HG03571 (cell line): Measurements from ENCODE around the gene CTF1.

Experiments
- ATAC-seq: cut with Tn5 transposase; IDR thresholded peaks from one replicate; pipeline ENCODE4 v1.9.1; 2021; ENCODE audit not compliant: unreplicated experiment

Gene CTF1

DNA sequence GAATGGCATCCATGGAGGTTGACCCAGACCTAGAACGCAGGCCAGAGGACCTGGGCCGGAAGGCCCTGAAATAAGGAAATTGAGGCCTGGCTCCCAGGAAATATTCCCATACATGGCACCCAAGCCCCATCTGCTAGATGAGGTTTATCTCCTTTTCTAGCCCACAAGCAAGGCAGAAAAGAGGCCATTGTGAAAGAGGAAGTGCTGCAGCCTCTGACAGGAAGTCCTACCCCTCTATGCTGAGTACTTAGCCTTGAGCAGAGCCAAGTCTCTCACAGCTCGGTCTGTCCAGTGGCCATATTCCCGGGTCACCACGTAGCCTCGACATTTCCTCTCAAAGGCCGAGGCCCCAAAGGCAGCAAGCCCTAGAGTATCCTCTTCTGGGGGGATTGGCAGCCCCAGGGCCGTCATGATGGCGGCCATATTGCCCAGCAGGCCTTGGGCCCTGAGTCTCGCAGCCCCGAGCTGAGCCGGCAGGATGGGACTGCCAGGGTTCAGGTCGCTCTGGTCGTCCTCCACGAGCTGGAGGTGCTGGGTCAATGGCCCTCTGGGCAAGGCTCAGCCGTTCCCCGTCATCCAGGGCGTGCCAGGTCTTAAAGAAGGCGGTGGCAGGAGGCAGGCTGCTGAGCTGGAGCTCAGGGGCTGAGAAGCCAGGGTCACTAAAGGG lies 7.8 kb downstream of the CTF1 start:
- ATAC-seq = no peak

DNA sequence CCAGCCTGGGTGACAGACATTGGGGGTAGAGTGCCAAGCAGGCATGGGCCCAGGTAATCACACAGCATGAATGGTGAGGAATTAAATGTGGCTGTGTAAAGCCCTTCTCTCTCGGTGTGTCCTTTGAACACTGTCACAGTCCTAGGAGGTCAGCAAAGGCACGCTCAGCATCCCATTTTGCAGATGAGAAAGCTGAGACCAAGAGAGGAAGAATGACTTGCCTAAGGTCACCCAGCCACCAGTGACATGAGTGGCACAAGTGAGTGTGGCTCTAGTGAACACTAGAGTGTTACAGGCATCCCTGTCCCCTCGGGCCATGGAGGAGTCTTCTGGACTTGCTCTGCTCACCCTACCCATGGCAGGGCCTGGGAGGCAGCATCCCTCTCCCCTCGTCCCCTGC lies 10.7 kb downstream of the CTF1 start:
- ATAC-seq = no peak

DNA sequence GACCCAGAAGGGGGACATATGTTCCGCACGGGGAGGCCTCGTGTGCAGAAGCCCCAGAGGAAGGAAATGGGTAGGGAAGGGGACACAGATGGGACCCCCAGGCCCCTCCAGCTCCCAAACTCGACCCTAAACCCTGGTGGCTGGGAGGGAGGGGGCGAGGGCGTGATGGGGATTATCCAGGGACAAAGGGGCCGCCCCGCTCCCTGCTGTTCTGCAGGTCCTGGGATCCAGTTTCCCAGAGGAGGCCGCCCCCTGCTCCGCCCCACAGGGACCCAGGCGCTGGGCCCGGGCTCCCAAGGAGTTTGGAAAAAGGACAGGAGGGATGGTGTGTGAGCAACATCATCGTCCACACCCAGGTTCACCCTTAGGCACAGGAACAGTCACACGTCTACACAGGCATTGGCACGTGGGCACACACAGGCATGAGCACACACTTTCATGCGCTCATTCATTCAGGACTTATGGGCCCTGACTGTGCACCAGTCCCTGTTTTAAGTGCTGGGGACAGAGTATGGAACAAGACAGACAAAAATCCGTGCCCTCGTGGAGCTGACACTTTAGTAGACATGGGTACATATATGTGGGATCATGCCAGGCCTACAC lies 14.1 kb downstream of the CTF1 start:
- ATAC-seq = no peak

DNA sequence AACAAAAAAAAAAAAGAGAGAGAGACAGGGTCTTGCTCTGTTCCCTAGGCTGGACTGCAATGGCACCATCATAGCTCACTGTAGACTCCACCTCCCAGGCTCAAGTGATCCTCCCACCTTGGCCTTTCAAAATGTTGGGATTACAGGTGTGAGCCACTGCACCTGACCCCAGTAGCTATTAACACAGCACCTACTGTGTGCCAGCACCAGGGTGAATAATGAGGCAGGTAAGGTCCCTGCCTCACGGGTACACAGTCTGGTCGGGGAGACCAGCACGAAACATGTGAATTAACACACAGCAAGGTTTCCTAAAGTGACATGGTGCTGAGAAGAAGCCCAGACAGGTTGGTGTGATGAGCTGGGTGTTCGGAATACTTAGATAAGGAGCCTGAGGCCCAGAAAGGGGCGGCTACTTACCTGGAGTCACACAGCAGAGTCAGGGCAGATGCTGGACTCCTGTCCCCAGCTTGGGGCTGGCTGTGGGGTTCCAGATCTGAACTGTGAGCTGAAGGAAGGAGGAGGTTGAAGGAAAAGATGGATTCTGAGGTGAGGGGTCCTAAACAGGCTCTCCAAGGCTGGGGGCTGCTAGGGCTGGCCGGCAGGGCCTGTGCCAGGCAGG lies 16.5 kb downstream of the CTF1 start:
- no peak for ATAC-seq

DNA sequence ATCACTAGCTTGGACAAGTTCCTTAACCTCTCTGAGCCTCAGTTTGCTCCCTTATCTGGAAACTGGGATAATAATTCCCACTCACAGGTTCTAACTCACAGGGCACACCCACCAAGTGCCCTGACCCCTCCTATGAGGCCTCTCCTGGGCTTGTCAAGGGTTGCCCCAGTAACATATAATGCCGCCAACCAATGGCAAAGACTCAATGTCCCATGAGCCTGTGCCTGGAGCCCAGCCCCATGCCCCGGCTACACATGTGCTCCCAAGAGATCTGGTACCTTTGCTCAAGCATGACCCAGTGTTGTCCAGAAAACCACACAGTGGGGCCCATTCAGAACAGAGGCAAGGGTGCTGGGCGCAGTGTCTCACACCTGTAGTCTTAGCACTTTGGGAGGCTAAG lies 18.4 kb downstream of the CTF1 start:
- no peak for ATAC-seq

DNA sequence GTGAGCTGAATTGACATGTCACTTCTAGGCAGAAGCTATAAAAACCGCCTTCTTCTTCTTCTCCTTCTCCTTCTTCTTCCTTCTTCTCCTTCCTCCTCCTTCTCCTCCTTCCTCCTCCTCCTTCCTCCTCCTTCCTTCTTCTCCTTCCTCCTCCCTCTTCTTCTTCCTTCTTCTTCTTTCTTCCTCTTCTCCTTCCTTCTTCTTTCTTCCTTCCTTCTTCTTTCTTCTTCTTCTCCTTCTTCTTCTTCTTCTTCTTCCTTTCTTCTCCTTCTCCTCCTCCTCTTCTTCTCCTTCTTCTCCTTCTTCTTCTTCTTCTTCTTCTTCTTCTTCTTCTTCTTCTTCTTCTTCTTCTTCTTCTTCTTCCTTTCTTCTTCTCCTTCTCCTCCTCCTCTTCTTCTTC lies 22.2 kb downstream of the CTF1 start:
- no peak for ATAC-seq

DNA sequence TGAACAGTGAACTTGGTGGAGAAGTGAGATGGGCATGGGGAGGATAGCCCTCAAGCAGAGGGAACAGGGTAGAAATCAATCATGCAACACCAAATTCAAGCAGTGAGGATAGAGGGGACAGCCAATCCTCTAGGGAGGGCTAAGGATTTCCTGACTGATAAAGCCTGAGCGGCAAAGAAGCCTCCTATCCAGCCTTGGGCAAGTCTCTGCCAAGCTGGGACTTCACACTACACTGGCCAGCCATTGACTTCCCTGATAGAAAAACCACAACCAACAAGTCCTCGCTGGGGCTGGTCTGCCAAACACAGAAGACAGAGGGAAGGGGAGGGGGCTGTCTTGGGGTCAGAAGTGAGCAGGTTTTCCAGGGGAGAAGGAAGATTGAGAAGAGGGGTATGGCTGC lies 24.5 kb downstream of the CTF1 start:
- no peak for ATAC-seq

DNA sequence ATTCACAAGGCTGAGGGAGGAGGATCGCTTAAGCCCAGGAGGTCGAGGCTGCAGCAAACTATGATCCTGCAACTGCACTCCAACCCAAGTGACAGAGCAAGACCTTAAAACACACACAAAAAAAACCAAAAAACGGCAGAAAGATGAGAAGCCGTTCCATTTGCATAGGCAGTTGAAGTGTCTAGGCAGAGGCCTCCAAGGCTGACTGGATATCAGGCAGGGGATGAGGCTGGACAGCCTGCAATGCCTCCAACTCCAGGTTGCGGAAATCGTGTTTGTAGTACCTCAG lies 25.0 kb downstream of the CTF1 start:
- ATAC-seq = no peak

DNA sequence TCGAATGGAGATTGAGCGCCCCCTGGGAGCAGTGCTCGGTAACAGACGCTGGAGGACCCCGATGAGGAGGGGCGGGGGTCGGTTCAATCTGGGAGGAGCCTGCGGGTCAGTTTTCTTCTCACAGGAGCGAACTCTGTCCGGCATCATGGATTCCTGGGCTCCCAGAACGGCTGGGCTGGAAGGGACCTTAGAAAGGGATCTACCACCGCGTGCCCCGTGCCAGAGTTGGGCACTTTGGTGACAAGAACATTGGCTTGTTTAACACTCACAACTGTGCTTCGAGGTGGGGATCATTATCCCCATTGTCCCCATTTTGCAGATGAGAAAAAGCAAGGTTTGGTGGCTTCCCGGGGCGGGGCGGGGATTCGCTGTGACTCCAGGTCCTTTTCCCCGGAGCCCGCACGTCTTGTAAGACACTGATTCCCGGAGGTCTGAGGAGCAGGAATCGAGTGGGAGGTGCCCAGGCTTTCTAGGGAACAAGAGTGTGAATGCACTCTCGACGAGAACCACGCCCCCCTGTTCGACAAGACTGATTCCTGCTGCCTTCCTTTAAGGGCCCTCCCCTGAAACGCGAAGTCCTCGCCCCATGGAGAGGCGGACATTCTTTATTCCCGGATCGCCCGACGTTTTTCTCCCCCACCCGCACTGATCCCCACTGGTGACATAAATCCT lies 25.5 kb downstream of the CTF1 start:
- ATAC-seq = no peak

DNA sequence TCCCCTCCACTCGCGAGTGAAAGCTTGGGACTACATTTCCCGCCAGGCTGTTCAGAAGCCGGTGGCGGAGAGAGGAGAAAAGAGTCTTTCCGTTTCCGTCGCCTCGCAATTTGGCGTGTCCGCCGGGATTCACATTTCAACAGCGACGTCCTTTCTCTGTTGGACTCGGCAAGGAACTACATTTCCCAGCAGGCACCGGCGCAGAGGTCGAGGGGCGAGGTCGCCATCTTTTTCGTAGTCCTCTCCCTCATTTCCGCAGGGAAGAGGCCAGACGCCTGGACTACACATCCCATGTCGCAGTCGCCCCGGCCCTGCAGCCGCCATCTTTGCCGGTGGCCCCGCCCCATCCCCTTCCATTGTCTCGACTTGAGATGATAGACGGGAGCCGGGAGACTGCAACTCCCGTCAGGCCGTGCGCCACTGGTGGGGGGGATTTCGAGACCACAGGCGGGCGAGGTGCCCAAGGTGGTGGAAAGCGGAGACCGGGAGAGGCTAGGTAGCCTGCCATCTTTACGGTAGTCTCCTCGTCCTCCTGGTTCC lies 26.1 kb downstream of the CTF1 start:
- peak; percentile 57 for ATAC-seq

DNA sequence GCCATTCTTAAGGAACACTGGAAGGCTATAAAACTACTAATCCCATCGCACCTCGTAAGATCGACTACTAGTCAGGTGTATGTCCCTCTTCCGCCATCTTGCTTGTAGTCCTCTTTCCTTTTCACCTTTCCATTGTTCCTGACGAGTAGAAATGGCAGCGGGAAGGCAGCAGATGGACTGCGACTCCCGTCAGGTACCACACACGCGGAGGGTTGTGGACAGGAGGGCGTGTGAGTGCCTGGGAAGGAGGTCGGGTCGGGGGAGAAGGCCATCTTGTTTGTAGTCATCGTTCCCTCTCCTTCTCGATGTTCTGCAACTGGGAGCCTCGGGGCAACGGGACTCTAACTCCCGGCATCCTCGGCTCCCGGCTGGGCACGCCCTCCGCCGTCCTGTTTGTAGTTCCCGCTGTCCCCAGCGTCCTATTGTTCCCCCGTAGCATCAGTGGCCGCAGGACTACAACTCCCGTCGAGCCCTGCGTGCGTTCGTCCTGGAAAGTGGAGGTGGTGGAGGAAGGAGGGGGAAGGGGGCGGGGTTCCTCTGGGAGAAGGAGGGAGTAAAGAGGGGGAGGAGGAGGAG lies 26.6 kb downstream of the CTF1 start:
- peak; percentile 52 for ATAC-seq

DNA sequence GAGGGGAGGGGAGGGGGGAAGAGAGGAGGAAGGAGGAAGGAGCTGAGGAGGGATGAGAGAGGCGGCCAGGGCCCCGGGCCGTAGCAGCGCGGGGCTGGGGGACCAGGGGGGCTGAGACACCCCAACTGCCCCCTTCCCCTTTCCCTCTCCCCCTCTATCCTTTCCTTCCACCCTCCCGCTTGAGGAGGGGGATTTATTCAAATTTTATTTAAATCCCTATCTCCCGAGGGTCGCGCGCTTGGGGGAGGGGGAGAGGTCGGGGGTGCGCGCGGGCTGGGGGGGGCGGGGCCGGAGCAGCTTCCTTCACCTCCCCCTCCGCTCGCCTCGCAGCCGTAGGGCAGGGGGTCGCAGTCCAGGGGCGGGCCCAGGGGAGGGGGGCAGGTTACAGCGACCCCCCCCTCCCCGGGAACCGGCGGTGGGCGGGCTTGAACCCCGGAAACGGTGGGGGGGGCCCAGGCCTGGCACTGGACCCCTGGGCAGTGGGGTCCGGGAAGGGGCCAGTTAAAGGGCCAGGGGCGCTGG lies 27.2 kb downstream of the CTF1 start, which contains the start of gene FBXL19:
Gene FBXL19 (plus strand): TSS at position 19 of the 522 bp plus-strand sequence. CDS start 2,183 bp downstream, outside the sequence.
- ATAC-seq = no peak

DNA sequence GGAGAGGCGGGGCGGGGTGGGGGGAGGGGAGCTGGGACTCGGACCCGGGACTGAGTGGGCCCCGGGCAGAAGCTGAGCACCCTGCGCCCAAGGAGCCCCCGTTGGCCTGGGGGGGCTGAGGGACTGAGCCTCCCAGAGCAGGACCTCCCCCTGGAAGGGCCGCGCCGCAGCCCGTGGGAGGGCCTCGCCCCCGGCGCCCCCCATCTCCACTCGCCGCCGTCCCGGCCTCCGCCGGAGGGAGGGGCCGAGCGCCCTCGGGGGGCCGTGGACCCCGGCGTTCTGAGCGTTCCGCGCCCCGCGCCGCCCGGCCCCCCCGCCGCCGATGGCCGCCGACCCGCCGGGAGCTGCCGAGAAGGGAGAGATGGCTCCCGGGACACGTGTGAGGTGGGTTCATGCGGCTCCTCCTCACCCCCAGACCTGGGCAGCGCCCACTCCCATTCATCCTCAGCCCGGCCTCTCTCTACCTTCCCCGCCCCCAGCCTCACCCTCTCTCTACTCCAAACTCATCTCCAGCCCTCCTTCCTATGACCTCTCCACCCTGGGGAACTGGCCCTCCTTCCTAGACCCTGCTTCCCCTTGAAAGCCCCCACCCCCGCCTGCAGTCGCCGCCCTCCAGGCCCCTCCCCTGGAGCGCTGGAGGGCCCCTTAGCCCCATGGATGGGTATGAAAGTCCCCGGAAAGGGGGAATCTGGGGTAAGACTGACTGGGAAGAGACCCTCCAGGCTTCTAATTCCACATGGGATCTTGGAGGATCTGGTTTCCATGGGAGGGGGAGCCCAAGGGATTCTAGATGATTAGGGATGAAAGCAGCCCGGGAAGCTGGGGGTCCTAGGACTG lies 27.9 kb downstream of the CTF1 start:
- ATAC-seq = no peak

DNA sequence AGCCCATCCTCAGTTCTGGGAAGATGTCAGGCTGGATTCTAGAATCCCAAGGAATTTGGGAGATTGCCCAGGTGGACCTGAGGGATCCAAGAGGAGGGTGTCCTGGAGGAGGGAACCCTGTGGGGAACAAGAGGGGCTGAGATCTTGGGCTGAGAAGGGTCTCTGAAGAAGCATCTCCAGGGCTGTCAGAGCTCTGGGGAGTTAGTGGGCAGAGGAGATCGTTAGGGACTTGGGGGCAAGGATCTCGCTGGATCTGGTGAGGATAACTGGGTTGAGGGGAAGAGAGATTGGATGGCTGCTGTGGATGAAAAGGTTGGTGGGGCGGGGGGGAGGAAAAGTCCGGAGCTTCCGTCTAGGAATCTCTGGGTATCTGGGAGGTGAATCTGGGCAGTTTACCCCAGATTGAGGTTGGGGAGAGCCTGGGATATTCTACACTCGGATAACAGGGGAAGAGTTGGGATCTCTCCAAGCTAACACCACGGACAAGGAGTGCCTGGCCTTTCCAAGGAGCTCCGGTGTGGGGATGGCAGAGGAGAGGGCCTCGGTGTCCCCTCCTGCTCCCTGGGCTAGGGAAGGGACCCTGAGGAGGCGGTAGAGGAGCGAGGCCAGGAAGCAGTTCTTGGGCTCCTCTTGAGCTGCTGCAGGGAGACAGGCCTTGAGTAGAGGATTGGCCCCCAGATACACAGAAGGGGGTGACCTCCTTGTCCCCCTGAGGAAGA lies 28.7 kb downstream of the CTF1 start:
- ATAC-seq = no peak

DNA sequence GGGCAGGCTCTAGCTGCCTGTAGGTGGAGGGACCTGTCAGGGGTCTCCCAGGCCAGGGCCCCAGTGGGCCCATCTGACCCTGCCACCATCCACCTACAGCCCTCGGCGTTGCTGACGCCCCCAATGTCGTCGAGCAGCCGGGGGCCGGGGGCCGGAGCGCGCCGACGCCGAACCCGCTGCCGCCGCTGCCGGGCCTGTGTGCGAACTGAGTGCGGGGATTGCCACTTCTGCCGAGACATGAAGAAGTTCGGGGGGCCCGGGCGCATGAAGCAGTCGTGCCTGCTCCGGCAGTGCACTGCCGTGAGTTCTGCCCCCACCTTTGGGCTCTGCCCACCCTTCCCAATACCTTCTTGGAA lies 29.2 kb downstream of the CTF1 start:
- ATAC-seq = no peak

DNA sequence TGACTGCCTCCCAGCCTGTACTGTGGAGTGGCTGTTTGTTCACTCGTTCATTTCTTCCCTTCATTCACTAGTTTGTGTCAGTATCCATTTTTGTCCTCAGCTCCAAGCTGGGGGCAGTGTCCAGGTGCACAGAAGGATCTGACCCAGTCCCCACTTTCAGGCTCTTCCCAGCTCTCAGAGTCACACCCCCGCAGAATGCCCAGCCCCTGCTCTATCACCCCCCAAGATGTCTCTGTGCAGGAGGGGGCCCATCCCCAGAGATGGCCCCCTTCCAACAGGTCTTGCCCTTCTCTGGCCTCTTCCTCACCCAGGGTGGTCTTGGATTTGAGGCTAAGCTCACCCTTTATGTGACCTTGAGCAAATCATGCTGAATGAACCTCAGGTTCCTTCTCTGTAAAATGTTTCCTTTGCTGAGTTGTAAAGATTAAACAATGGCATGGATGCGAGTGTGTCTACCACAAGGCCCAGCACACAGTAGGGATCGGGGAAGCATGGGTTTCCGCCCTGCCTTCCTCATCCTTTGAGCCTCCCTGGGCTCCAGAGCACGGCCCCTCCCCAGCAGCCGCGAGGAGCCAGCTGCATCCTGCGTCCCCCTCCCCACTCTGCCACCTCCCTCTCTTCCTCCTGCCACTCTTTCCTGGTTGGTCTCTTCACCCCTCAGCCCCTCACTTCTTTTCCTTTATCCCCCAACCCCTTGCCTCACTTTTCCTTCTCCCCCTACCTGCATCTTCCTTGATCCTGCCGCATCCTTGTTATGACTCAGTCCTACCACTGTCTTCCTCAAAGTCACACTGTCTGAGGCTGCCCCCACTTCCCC lies 29.8 kb downstream of the CTF1 start:
- no peak for ATAC-seq

DNA sequence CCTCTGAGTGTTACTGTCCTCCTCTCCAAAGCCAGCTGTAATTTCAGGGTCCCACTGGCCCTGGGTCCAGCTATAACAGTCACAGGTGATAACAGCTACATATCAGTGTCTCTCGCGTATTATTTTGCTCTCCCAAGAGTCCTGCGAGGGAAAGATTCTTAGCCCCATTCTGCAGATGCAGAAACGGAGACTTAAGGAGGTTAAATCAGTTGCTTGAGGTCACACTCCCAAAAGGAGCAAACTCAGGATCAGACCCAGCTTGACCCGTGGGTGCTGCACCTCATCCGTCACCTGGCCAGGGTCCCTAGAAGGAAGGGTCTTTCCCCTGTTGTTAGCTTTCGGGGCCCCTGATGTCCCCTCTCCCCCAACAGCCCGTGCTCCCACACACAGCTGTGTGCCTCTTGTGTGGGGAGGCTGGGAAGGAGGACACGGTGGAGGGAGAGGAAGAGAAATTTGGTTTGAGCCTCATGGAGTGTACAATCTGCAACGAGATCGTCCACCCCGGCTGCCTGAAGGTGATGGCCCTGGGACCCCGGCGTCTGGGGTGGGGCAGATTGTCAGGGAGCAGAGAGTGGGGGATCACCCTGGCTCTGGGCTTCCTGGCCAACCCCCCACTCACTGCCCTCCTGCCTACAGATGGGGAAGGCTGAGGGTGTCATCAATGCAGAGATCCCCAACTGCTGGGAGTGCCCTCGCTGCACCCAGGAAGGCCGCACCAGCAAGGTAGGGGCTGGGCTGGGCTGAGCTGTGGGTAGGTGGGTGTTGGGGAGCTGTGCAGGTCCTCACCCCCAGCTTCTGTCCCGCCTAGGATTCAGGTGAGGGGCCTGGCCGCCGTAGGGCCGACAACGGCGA lies 30.7 kb downstream of the CTF1 start:
- ATAC-seq = no peak

DNA sequence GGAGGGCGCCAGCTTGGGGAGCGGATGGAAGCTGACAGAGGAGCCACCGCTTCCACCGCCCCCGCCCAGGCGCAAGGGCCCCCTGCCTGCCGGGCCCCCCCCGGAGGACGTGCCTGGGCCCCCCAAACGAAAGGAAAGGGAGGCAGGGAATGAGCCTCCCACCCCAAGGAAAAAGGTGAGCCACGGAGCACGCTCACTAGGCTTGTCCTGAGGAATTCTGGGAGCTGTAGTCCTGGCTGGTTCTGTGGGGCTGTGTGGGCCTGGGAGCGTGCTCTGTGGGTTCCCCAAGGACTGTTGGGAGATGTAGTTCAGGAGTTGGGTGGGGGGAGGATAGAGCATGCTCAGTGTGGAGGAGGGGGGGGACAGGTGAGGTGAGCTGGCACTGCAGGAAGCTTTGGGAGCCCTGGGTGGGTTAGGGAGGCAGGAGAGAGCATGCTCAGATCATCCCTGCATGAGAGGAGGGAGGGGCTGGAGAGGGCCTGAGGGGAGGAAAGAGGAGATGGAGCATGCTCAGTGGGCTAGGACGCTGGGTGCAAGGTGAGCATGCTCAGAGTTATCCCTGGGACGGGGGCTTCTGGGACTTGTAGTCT lies 31.5 kb downstream of the CTF1 start:
- ATAC-seq = no peak
